Skin of body (tissue), 2 donors: Measurements from ENCODE around the gene MT1F. TPM values are rescaled to one million over a fixed set of nuclear protein-coding genes. Genes with fewer than 3 reads are reported as not detected.
"Not testable (repeated sequence)": the region's sequence is repeated elsewhere in the genome, so short reads cannot be mapped to it uniquely, and the experiment has no call there.

Source experiments
- DNase-seq: peaks from one replicate; lab custom pipeline; 2025; lab: John Stamatoyannopoulos, UW
- total RNA-seq: library from RNA; depleted of rRNA; stranded (reverse); fragments of >200 nt; gene quantifications from one replicate; pipeline ENCODE4 v1.2.3, GENCODE V29; 2014

MT1F gene
- total RNA-seq, 1 donor from 2014 or later, result 0.49 TPM

DNA sequence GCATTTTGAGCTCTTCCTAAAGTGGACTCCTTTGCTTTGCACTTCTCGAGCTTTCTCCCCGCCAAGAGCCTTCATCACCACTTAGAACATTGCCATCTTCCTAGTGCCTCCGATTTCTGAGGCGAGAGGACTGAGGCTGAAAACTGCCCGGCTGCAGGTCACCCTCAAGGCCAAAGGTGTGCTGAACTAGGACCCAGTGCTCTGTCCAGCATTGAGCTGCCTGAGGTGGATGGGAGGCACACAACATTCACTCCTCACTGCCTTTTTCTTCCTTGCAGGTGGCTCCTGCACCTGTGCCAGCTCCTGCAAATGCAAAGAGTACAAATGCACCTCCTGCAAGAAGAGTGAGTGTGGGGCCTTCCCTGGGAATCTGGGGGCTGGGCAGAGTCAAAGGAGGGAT, 13.9 kb upstream of the MT1F start:
- DNase-seq, result no peak

DNA sequence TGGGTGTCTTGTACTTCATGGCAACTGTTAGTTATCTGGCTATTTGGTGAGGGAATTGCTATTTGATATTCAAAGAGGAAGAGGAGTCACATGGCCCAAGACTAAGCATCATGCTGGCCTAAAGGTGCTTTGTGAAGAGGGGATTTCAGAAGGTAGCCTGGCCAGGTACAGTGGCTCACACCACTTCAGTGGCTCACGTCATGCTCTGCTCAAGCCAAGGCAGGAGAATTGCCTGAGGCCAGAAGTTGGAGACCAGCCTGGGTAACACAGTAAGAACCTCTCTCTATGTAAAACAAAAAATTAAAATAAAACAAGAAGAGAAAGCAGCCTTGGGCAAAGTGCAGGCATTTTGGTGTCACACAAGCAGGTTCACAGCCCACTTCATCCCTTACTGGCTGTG, 12.4 kb upstream of the MT1F start:
- no peak for DNase-seq

DNA sequence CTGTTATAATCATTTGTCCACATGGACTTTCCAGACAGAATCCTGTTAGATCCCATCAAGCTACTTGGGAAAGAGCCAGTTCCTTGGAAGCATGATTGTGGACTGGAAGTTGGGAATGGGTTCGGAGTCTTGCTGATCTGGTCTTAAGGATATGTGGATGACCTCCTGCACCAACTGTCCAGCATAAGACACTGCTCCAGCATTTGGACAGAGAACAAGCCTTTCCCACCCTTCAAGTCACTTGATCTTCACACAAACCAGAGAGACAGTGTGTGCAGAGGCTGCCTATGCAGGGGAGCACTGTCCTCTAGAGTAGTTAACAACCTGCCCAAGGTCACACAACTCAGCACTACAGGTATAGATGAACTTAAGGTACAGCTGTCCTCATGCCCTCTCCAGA, 11.9 kb upstream of the MT1F start:
- DNase-seq, result no peak

DNA sequence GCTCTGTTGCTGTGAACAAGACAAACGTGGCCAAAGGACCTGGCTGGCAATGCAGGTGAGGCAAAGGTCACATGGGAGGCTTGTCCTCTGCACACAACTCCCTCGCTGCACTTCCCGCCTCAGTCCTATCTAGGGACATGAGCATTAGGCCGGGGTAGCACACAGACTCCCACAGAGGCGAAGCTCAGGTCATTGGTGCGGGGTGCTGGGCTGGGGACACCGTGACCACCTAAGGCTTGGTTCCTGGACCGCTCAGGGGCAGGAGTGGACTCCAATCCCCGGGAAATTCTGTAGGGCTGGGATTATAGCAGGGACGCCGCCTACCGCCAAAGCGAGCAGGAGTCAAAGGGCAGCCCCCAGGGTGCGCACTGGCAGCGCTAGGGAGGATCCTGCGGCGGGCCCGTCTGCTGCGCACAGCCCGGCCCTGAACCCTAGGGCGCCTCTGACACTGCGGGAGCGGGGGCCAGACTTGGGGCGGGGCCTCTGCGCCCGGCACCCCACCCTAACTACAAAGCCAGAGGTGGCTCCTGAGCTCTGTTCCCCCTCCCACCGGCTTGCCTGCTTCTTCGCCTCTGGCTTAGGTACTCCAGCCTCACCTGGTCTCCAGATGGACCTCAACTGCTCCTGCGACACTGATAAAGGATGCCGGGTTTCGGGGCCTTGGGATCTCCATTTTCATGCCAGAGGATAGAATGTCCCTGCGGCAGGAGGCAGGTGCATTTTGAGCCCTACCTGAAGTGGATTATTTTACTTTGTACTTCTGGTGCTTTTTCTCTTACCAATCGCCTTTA, 9.9 kb upstream of the MT1F start:
- DNase-seq, result no peak

DNA sequence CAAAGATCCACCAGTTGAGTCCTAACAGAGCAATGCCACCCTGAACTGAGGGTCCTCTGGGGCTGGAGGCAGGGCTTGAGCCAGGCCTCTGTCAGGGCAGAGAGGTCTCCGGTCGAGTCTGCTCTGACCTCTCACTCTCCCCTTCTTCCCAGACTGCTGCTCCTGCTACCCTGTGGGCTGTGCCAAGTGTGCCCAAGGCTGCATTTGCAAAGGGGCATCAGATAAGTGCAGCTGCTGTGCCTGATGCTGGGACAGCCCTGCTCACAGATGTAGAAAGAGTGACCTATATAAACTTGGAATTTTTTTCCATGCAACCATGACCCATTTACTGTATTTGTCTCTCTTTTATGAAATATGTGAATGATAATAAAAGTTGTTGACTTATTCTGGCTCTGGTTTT, 8.5 kb upstream of the MT1F start:
- DNase-seq, result no peak

DNA sequence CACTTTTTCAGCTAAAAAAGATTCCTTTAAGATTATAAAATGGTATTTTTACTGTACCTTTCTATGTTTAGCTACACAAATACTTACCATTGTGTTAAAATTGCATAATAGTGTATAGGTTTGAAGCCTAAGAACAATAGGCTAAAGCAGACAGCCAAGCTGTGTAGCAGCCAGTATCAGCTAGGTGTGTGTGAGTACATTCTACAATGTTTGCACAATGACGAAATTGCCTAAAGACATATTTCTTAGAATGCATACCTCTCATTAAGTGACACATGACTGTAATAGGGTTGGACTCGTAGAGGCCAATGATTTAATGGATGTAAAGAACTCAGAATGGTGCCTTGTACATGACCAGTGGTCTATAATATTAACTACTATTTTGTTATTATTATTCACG, 7.9 kb upstream of the MT1F start:
- no peak for DNase-seq

DNA sequence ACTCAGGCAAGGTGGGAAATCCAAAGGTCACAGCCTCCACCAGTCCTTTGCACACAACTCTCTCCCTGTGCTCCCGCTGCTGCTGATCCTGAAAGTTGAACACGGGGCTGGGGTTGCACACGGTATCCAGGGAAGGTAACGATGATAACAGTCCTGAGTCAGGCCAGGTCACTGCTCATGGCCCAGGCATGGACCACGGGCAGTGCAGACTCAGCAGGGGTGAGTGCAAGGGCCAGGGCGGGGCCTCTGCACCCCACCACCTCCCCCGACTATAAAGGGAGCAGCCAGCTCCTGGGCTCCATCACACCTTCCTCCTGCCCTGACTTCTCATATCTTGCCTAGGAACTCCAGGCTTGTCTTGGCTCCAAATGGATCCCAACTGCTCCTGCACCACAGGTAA, 6.2 kb upstream of the MT1F start, which contains the start of gene MT1B:
MT1B (plus strand) TSS at position 301 of the 400 bp plus-strand sequence; CDS start at position 369, 68 bp downstream.
- DNase-seq, result no peak

DNA sequence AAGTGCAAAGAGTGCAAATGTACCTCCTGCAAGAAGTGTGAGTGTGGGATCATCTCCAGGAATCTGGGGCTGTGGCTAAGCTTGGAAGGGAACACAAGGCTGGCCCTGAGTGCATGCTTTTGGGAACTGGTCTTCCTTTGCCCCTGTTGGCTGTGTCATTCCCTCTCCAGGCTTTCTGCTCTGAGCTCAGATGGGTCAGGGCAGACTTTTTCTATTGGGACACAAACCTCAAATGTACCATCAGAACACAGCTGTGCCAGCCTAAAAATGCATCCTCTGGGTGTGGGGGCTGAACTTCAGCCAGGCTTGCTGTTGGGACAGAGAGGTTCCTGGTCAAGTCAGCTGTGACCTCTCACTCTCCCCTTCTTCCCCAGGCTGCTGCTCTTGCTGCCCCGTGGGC, 5.2 kb upstream of the MT1F start:
- DNase-seq, result no peak

DNA sequence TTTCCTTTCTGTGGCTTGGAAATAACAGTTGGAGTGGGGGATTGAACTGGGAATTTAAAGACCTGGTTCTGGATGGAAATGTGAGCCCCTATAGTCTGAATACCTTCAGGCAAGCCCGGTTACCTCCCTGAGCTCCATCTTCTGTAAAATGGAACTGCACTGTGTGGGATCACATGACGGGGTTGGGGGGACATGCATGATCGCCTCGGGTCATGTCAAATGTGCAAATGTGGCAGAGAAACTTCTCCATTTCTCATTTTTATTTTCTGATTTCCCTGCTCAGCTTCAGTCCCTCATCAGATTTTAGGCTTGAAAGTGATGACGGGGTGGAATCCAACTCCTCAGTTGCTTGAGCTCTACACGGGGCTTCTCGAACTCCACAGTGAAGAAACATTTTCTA, 4.5 kb upstream of the MT1F start:
- no peak for DNase-seq

DNA sequence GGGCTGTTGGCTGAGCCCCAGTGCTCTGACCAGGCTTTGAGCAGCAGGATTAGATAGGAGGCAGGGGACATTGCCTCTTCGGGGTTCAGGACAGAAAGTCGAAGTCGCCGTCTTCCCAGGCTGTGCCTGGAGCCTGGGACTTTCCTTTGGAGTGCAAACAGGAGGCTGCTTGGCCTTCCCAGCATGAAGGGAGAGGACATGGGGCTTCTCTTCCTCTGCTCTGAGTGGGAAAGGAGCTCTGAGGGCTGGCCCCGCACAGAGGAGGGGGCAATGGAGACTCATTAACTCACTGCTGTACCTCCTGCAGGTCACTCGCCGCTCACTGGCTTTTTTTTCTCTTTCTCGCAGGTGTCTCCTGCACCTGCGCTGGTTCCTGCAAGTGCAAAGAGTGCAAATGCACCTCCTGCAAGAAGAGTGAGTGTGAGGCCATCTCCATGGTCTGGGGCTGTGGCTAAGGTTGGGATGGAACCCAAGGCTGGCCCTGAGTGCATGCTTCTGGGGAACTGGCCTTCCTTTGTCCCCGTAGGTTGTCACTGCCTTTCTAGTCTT, 642 bp downstream of the MT1F start:
- no peak for DNase-seq

DNA sequence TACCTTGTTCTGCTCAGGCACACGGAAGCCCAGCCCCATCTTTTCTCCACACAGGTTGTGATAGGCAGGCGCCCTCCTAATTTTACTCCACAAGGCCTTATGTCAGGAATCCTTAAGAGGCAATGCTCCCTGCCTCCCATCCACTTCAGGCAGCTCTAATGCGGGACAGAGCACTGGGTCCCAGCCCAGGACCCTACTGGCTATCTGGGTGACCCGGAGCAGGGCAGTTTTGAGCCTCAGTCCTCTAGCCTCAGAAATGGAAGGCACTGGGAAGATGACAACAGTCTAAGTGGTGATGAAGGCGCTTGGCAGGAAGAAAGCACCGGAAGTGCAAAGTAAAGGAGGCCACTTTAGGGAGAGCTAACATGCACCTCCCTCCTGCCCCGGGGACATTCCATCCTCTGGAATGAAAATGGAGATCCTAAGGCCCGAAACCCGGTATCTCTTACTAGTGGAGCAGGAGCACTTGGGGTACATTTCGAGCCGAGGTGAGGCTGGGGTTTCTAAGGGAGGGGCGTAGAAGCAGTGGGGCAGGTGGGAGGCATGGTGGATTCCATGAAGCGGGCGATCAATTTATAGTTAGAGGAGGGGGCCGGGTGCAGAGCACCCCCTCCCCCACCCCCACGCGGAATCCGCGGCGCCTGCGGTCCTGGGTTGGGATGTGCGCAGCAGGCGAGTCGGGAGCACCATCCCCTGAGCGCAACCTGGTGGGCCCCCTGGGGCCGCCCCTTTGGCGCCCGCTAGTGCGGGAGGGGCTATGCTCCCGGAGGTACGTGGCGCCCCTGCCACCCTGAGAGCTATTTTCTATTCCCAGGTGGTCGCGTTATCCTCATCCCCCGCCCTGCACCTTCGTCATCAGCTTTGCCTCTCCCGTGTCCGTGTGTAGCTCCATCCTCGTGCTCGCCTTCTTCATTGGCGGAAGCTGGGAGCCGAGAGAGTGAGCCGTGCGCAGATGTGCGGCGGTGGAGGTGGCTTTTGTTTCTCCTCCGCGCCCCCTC, 4.9 kb downstream of the MT1F start:
- no peak for DNase-seq

DNA sequence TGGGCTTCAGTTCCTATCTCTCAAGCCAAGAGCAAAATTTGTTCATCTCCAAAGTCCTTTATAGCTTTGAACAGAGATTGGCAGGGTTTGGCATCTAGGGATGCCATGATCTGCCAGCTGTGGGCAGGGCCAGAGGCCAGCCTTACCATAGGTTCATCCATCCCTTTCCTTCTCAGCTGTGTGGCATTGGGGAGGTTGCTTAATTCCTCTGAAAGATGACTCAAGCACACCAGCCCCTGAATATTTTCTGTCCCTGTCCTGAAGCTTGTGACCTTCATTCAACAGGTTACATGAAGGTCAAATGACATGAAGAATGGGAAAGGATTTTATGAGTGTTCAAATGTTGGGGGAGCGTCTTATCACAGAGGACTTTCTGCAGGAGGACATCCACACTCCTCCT, 6.7 kb downstream of the MT1F start:
- no peak for DNase-seq

DNA sequence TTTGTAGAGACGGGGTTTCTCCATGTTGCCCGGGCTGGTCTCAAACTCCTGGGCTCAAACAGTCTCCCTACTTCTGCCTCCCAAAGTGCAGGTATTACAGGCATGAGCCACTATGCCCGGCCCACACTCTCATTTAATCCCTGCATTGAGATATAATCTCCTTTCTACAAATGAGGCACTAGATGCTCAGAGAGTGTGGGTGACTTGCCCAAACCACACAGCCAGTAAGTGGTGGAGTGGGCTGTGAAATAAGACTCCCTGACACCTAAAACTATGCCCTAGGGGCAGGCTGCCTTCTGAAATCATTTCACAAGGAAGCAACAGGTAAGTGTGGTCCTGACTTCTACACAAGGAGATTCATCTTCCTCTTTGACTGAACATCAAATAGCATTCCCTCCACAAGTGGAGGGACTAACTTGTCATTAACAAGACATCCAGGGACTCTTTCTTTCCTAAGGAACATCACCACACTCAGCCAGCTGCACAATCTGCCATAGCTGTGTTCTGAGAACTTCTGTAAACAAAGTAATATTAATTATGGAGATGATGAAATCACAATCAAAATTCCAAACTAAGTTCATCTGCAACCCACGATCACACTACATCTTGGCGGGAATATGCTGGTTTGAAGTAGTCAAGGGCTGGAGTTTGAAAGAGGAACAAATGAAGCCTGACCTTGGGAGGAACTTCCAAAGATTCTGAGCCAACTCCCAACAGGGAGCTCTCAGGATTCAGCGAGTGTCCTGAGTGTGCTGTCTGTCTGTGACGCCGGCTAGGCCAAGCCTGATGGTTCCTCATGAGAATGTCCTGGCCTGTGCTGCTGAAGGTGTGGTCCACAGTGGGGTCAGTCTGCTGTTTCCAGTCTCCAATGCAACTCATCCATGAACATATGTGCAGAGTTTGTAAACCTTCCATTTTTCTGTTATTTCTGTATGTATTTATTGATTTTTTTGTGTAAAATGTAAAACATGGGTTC, 7.8 kb downstream of the MT1F start:
- DNase-seq, result not testable (repeated sequence)

DNA sequence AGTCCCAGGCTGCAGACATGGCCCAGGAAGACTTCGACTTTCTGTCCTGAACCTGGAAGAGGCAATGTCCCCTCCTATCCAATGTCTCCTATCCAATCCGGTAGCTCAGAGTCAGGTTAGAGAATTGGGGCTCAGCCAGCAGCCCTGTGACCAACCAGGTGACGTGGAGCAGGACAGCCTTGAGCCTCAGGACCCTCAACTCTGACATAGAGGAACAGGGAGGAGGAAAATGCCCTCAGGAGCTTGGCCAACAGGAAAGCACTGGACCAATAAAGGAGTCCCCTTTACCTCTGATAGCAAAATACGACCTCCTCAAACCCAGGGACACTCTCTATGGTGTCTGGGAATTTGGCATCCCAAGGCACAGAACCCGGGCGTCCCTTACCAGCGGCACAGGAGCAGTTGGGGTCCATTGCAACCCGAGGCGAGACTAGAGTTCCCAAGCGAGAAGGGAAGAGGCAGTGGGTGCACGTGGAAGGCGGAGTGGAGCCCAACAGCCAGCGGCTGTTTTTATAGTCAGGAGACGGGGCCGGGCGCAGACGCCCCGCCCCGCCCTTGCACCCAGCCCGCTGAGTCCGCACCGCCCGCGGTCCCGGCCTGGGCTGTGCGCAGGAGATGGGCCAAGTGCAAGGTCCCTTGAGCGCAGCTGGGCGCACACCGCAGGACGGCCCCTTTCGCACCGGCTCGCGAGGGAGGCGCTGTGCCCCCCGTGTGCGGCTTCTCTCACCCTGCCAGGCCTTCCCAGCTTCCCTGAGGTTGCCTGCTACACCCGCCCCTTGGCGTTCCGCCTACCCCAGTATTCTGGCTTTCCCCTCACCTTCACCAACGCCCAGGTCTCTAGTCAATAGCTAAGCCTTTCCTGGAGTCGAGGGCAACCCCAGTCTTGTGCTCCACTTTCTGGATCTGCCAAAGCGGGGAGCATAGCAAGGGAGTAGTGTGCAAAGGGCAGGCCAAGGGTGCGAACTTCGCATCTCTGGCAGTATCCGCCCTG, 10.1 kb downstream of the MT1F start, which contains the start of gene MT1G:
MT1G (minus strand) TSS at position 485 of the 991 bp plus-strand sequence; CDS start at position 413, 72 bp downstream.
- DNase-seq, result no peak

DNA sequence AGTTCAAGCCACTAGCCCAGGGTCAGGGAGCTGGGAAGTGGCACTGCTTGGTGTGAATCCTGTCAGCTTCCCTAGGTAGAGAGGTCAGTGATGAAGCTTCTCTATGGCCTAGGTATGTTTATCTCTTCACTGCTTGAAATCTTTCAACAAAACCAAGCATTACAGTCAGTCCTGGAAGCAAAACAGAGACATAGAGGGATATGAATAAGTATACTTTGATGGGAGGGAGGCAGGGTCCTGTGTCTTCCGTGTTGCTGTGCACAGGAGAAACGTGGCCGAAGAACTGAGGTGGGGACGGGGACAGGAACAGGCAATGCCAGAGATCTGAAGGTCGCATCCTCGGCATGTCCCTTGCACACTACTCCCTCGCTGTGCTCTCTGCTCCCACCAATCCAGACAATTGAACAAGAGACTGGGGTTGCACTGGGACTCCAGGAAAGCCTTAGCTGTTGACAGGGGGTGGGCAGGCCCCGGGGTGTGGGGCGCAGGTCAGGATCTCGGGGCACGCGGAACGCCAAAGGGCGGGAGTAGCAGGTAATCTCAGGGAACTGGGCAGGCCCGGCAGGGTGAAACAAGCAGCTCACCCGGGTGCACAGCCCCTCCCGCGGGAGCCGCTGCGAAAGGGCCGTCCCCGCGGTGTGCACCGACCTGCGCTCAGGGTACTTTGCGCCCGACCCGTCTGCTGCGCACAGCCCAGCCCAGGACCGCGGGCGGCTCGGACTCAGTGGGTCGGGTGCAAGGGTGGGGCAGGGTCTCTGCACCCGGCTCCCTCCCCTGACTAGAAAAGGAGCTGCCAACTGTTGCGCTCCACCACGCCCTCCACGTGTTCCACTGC, 11.5 kb downstream of the MT1F start, which contains the start of gene MT1H:
MT1H (plus strand) TSS at position 810 of the 835 bp plus-strand sequence. CDS start 71 bp downstream, outside the sequence.
- DNase-seq, result no peak

DNA sequence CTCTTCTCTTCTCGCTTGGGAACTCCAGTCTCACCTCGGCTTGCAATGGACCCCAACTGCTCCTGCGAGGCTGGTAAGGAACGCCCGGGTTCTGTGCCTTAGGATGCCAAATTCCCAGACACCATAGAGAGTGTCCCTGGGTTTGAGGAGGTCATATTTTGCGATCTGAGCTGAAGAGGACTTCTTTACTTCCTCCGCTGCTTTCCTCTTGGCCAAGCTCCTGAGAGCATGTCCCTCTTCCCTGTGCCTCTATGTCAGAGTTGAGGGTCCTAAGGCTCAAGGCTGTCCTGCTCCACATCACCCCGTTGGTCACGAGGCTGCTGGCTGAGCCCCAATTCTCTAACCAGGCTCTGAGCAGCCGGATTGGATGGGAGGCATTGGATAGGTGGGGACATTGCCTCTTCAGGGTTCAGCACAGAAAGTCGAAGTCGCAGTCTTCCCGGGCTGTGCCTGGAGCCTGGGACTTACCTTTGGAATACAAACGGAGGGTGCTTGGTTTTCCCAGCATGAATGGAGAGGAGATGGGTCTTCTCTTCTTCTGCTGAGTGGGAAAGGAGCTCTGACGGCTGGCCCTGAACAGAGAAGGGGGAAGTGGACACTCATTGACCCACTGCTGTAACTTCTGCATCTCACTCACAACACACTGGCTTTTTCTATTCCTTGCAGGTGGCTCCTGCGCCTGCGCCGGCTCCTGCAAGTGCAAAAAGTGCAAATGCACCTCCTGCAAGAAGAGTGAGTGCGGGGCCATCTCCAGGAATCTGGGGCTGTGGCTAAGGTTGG, 12.3 kb downstream of the MT1F start:
- no peak for DNase-seq

DNA sequence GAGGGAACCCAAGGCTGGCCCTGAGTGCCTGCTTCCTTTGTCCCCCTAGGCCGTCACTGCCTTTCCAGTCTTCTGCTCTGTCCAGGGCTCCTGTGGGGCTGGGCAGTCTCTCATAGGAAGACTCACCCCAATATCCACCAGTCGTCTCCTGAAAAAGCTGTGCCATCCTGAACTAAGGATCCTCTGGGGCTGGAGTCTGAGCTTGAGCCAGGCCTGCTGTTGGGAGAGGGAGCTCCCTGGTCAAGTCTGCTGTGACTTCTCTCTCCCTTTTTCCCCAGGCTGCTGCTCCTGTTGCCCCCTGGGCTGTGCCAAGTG, 12.8 kb downstream of the MT1F start:
- no peak for DNase-seq

DNA sequence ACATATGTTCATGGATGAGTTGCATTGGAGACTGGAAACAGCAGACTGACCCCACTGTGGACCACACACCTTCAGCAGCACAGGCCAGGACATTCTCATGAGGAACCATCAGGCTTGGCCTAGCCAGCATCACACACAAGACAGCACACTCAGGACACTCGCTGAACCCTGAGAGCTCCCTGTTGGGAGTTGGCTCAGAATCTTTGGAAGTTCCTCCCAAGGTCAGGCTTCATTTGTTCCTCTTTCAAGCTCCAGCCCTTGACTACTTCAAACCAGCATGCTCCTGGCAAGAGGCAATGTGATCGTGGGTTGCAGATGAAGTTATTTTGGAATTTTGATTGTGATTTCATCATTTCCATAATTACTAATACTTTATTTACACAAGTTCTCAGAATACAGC, 13.9 kb downstream of the MT1F start:
- not testable (repeated sequence) for DNase-seq
